ENCODE measurements around the gene PIK3C3.
"Not testable (repeated sequence)": the region's sequence is repeated elsewhere in the genome, so short reads cannot be mapped to it uniquely, and the experiment has no call there.

Gene PIK3C3

GRCh38 chr18:42082415-42083234 is 127.6 kb downstream of the PIK3C3 start:
- no peak for DNase-seq

GRCh38 chr18:42086288-42086687 is 131.3 kb downstream of the PIK3C3 start:
- no peak for DNase-seq

GRCh38 chr18:42087235-42087634 is 132.2 kb downstream of the PIK3C3 start:
- DNase-seq, result no peak

- DNase-seq, result no peak
Measured at GRCh38 chr18:42087876-42088275, 132.8 kb downstream of the PIK3C3 start.

- DNase-seq, result no peak
Measured at GRCh38 chr18:42092848-42093247, 137.8 kb downstream of the PIK3C3 start.

- no peak for DNase-seq
Measured at GRCh38 chr18:42094875-42095274, 139.8 kb downstream of the PIK3C3 start.

- no peak for DNase-seq
Measured at GRCh38 chr18:42095732-42096377, 140.8 kb downstream of the PIK3C3 start.

- no peak for DNase-seq
Measured at GRCh38 chr18:42100248-42100647, 145.2 kb downstream of the PIK3C3 start.

- DNase-seq, result no peak
Measured at GRCh38 chr18:42100911-42101310, 145.9 kb downstream of the PIK3C3 start.

GRCh38 chr18:42105394-42105793 is 150.4 kb downstream of the PIK3C3 start:
- no peak for DNase-seq

GRCh38 chr18:42106784-42107183 is 151.8 kb downstream of the PIK3C3 start:
- DNase-seq, result no peak

GRCh38 chr18:42107287-42107686 is 152.3 kb downstream of the PIK3C3 start:
- no peak for DNase-seq

GRCh38 chr18:42107691-42108450 is 152.8 kb downstream of the PIK3C3 start:
- no peak for DNase-seq

- not testable (repeated sequence) for DNase-seq
Measured at GRCh38 chr18:42112147-42112546, 157.1 kb downstream of the PIK3C3 start.

GRCh38 chr18:42112657-42113420 is 157.8 kb downstream of the PIK3C3 start:
- DNase-seq, result no peak

- DNase-seq, result peak; percentile 44
Measured at GRCh38 chr18:42113529-42114191, 158.6 kb downstream of the PIK3C3 start.

GRCh38 chr18:42114310-42114943 is 159.4 kb downstream of the PIK3C3 start:
- no peak for DNase-seq

- no peak for DNase-seq
Measured at GRCh38 chr18:42126586-42126985, 171.6 kb downstream of the PIK3C3 start.

GRCh38 chr18:42131066-42131929 is 176.3 kb downstream of the PIK3C3 start:
- DNase-seq, result no peak

GRCh38 chr18:42131930-42132244 is 176.9 kb downstream of the PIK3C3 start:
- no peak for DNase-seq

Measured in SIG-M5 (cell line).